ENCODE data around the gene TASOR2. TPM values are rescaled to one million over a fixed set of nuclear protein-coding genes. Genes with fewer than 3 reads are reported as not detected.

The TASOR2 gene, protein sequence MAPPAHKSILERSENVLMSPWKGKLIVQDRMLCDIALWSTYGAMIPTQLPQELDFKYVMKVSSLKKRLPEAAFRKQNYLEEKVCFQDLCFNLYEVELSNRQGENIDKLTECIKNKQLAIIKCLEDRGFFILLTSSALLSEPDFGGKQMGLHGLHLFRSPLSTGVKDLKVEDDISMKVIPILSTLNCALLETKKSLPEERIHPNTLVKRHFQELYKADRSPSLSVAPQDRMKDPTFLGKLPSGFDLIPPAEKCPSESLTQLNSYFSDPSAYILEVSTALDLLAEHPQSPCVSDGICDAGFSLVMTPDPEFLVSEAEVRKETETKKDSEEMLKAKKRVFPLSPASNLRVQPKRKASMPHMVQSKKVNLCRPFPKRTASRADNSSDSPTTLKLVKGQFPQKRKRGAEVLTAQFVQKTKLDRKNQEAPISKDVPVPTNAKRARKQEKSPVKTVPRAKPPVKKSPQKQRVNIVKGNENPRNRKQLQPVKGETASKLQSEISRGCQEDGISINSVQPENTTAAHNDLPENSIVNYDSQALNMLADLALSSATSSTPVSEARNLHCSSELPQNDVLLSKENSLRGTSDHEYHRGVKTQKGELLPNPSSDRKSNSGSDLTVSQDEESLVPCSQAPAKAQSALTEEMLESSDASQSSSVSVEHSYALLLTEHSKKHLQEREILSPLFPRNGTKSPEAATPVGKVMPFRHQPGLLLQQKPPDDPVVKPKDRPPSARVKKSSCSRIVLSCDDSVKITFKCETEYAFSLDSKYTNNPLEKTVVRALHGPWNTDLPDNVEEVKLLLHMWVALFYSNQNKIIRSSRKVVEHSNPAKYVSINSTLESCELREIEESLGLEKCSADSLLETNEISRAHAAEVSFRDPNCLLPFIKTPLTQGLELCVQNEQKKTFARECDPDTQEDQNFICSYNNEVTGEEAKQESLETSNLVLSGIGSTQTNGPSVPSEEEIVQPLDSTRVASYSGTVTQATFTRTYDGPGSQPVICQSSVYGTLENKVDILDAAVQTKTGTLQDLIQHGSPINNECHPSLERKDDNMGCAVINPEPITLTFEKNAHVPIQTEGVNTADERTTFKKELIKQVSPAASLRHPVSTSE (N-terminal part only)
- 100 to 1,000 TPM in 1 of 2 donors, 10 to 100 TPM in 1; 70.0 to 118 TPM for total RNA-seq

DNA sequence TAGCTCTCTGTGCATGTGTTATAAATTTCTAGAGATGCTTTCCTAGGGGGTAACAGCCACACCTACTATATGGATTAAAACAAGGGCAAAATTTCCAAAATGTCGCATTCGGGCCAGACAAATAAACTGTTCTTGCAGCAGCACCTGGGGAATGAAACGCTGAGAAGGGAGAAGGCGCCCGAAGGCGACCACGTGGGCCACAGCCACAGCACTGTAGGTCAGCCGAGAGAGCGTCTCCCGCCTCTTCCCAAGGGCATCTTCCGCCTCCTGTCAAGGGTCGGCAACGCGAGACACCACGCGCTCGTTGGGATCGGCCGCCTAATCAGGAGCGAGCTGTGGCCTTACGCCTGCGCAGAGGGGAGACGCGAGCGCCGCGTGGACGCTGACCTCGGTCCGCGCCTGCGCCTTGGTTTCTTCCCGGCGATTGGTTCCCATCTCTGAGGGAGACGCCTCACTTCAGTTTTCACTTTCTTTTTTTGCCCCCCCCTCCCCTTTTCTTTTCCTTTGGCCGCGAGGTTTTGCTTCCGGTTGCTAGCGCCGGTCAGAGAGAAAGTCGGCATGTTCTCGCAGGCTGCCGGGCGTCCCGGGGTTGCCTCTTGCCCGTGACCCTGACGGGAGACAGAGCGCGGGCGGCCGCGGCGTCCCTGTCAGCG is at the start of gene TASOR2:
Gene TASOR2 (plus strand): TSS at position 521 of the 653 bp plus-strand sequence. CDS start 35,805 bp downstream, outside the sequence.
- Mint-ChIP-seq H3K4me1 (ENCODE audit: low read depth in 2 of 2) (peaks cover 33 to 49% of the 10 kb centered on the region in 2 donors), H3K27ac (peak within 1 kb of the TSS; percentile 90 to 98), H3K27me3 (peaks cover 6 to 7% of the 10 kb centered on the region in 2 donors), H3K36me3 (peaks cover 7% of the 10 kb centered on the region), H3K9me3 (no peaks in the 10 kb centered on the region), H3K4me3 (peak within 1 kb of the TSS; percentile 99)
- ATAC-seq (peak; percentile 91 to 95), DNase-seq (ENCODE audit: low spot score) (peak; percentile 98)

DNA sequence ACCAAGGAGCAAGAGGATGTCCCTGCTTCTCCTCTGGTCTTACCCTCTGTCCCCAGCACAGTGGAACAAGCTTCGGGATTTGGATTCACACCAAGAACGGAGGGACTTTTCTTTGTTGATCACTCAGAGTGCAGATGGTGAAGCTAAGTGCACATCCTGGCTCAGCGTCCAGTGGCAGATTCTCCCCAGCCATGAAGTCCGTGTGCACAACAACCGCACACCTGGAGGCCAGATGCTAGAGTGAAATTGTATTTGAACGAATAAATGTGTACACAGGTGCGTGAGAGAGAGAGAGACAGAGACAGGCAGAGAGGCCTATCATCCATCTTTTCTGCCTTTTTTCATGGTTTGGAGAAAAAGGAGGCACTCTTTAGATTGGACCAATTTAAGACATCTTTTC is 49.7 kb upstream of the TASOR2 start:
- H3K36me3 Mint-ChIP-seq = no peaks in the 10 kb centered on the region
- peaks cover 0 to 12% of the 10 kb centered on the region in 2 donors for H3K27me3 Mint-ChIP-seq
- no peaks in the 10 kb centered on the region for H3K9me3 Mint-ChIP-seq
- ATAC-seq = no peak
- no peak overlapping the region for H3K27ac Mint-ChIP-seq
- H3K4me1 Mint-ChIP-seq (ENCODE audit: low read depth in 2 of 2) = peaks cover under 1 to 2% of the 10 kb centered on the region in 2 donors
- peak; percentile 32 for DNase-seq (ENCODE audit: low spot score)
- H3K4me3 Mint-ChIP-seq = no peak overlapping the region

DNA sequence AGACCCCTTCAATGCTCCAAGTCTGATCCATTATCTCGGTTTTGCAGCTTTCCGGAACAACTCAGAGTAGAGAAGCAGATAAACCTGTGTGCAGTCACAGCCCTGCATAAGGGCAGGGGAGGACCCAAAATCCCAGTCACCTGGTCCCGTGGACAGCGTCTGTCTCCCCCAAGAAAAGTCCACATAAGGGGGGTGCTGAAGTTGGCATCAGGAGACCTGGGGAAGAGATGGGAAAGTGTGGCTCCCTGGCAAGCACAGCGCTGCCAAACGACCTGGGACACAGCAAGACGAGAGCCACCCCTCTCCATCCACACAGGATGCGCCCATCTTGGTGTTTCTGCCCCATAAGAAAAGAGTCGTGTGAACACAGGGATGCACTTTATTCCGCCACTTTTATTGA is 46.1 kb upstream of the TASOR2 start:
- Mint-ChIP-seq H3K27me3 (no peaks in the 10 kb centered on the region), H3K36me3 (no peaks in the 10 kb centered on the region), H3K27ac (no peak overlapping the region), H3K4me3 (no peak overlapping the region), H3K4me1 (ENCODE audit: low read depth in 2 of 2) (no peaks in the 10 kb centered on the region), H3K9me3 (no peaks in the 10 kb centered on the region)
- ATAC-seq (no peak), DNase-seq (ENCODE audit: low spot score) (no peak)

DNA sequence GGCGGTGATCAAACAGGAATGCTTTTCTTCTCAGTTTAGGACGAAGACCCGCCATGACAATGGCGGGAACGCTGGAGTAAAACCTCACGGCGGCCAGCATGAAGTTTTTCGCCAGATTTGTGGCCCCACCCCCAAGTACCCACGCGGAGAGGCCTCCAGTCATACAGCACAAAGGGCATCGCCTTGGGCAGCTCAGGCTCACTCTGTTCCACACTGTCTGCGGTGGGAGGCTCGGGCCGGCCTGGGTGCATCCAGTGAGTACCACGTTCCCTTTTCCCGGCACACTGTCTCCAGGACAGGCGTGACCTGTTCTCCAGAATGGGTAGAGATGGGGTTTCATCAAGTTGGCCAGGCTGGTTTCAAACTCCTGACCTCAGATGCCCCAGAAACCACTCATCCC is 45.6 kb upstream of the TASOR2 start:
- DNase-seq (ENCODE audit: low spot score) (no peak), ATAC-seq (no peak)
- H3K36me3 Mint-ChIP-seq = no peaks in the 10 kb centered on the region
- no peaks in the 10 kb centered on the region for H3K27me3 Mint-ChIP-seq
- no peak overlapping the region for H3K27ac Mint-ChIP-seq
- H3K4me1 Mint-ChIP-seq (ENCODE audit: low read depth in 2 of 2) = no peaks in the 10 kb centered on the region
- H3K4me3 Mint-ChIP-seq = no peak overlapping the region
- H3K9me3 Mint-ChIP-seq = no peaks in the 10 kb centered on the region

DNA sequence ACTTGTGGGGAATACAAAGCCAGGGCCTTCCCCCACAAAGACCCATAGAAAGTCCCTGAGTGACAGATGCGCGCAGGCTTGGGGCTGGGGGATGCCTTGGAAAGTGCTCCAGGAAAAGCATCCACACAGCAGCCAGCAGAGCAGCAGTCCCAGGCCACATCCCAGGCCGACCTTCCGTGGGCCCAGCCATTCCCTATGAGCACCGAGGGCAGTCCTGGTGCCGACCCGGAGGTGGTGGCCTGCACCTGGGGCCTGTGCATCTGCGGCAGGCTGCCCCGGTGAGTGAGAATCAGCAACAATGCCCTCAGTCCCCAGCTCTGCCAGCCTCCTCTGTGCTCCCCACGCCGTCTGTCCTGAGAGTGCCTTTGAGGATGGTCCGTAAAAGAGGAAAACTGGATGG is 44.6 kb upstream of the TASOR2 start:
- H3K27me3 Mint-ChIP-seq = no peaks in the 10 kb centered on the region
- no peaks in the 10 kb centered on the region for H3K9me3 Mint-ChIP-seq
- DNase-seq (ENCODE audit: low spot score) = no peak
- no peak overlapping the region for H3K4me3 Mint-ChIP-seq
- H3K36me3 Mint-ChIP-seq = no peaks in the 10 kb centered on the region
- ATAC-seq = peak in 1 of 2 donors; percentile 6
- H3K4me1 Mint-ChIP-seq (ENCODE audit: low read depth in 2 of 2) = no peaks in the 10 kb centered on the region
- no peak overlapping the region for H3K27ac Mint-ChIP-seq

DNA sequence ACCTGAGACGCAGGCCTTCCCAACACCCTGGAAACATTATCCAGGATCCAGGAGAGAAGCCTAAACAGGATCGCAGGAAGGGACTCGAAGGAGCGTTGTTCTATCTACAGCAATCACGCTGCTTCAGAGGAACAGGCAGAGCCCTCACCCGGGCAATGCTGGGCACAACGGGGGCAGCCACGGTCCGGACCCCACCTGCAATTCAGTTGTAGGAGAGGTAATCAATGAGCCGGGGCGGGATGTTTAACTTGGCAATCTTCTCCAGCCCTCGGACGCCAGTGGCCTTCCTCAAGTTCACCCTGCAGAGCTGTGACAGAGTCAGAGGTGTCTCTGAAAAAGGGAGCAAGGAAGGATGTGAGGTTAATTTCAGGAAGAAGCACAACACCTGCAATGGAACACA is 44.1 kb upstream of the TASOR2 start:
- Mint-ChIP-seq H3K4me3 (no peak overlapping the region), H3K27me3 (no peaks in the 10 kb centered on the region), H3K36me3 (no peaks in the 10 kb centered on the region), H3K9me3 (no peaks in the 10 kb centered on the region), H3K4me1 (ENCODE audit: low read depth in 2 of 2) (no peaks in the 10 kb centered on the region), H3K27ac (no peak overlapping the region)
- DNase-seq (ENCODE audit: low spot score) (no peak), ATAC-seq (no peak)

DNA sequence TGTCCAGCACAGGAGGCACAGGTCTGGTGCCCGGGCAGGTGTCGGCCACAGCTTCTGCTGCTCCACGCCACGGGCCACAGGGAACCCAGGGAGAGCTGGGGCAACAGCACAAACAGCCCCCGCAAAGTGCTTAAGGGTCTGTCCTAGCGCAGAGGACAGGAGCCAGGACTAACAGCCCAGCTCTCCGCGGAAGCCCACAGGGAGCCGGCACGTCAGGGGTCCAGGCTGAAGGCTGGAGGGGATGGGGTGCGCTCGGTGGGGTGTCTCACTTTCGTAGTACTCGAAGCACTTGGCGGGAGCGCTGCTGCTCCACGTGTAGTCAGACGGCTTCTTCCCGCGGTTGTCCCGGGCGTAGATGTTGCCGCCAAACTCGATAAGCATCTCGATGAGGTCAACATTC is 43.1 kb upstream of the TASOR2 start:
- ATAC-seq = no peak
- Mint-ChIP-seq H3K27ac (no peak overlapping the region), H3K4me1 (ENCODE audit: low read depth in 2 of 2) (no peaks in the 10 kb centered on the region), H3K9me3 (no peaks in the 10 kb centered on the region), H3K27me3 (no peaks in the 10 kb centered on the region), H3K4me3 (no peak overlapping the region), H3K36me3 (no peaks in the 10 kb centered on the region)
- no peak for DNase-seq (ENCODE audit: low spot score)

DNA sequence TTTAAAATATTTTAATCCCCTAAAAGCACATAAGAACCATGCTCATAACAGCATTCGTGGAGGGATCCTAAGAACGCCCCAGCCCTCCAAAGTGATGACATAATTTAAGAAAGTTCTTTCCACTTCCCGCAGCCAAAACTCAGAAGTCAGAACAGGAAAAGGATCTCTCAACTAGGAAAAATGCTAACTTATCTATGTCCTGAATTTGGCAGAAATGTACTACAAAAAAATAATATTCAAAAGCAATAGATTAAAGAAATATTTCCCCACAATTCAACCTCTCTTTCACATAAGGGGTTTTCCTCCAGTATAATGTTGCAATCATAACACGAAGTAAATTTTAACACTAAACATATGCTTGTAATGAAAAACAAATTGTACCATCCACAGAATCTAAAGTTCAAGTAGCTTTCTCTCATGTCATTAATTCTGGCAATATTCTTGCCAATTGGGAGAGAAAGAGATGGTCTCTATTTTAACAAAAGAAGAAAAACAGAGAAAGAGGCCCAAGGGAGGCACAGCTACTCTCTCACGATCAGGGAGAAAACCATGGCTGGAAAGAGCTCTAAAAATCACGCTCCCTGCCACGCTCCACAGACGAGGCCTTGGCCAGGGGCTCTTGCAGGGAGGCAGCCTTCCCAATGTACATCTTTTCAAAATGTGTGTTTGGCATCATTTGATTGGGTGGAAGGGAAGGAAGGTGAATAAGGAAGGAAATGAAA is 41.1 kb upstream of the TASOR2 start:
- Mint-ChIP-seq H3K27me3 (no peaks in the 10 kb centered on the region), H3K27ac (no peak overlapping the region), H3K4me1 (ENCODE audit: low read depth in 2 of 2) (no peaks in the 10 kb centered on the region), H3K4me3 (no peak overlapping the region), H3K36me3 (no peaks in the 10 kb centered on the region), H3K9me3 (no peaks in the 10 kb centered on the region)
- no peak for DNase-seq (ENCODE audit: low spot score)
- no peak for ATAC-seq

DNA sequence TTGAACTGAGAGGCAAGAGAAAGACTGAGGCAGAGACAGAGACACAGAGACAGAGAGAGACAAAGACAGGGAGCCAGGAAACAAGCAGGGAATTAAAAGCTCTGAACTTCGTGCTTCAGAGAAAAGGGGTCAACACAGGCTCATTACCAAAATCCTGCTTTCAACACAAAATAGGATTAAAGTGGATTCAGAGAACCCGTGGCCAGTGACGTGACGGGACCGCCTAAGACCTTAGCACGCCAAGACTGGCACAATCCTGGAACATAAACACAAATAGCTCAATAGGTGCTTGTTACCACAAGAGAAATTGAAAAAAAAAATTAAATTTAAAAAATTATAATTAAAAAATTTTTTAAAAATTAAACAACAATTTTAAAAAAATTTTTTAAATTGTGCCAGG is 39.7 kb upstream of the TASOR2 start:
- no peak overlapping the region for H3K27ac Mint-ChIP-seq
- no peaks in the 10 kb centered on the region for H3K36me3 Mint-ChIP-seq
- DNase-seq (ENCODE audit: low spot score) (no peak), ATAC-seq (no peak)
- no peak overlapping the region for H3K4me3 Mint-ChIP-seq
- H3K9me3 Mint-ChIP-seq = no peaks in the 10 kb centered on the region
- H3K4me1 Mint-ChIP-seq (ENCODE audit: low read depth in 2 of 2) = no peaks in the 10 kb centered on the region
- H3K27me3 Mint-ChIP-seq = no peaks in the 10 kb centered on the region

DNA sequence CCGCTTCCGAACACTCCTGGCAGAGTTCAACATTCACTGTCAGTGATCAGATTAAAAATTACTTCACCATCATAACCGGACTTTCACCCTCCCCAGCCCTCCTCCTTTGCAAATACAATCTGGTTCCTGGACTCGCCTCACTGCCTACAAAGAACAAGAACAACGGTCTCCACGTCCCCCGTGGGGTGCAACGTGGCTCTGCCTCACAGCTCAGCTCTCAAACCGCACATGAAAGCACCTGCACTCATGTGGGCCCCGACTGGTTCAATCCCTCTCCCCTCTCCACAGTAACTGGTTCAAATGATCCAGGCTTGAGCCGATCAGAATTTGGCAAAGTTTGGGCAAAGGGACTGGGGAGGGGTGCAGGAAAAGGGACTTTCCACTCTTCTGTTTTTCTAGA is 39.3 kb upstream of the TASOR2 start:
- H3K9me3 Mint-ChIP-seq = no peaks in the 10 kb centered on the region
- no peak for DNase-seq (ENCODE audit: low spot score)
- no peak overlapping the region for H3K4me3 Mint-ChIP-seq
- H3K27me3 Mint-ChIP-seq = no peaks in the 10 kb centered on the region
- H3K36me3 Mint-ChIP-seq = no peaks in the 10 kb centered on the region
- no peak for ATAC-seq
- no peak overlapping the region for H3K27ac Mint-ChIP-seq
- H3K4me1 Mint-ChIP-seq (ENCODE audit: low read depth in 2 of 2) = no peaks in the 10 kb centered on the region

DNA sequence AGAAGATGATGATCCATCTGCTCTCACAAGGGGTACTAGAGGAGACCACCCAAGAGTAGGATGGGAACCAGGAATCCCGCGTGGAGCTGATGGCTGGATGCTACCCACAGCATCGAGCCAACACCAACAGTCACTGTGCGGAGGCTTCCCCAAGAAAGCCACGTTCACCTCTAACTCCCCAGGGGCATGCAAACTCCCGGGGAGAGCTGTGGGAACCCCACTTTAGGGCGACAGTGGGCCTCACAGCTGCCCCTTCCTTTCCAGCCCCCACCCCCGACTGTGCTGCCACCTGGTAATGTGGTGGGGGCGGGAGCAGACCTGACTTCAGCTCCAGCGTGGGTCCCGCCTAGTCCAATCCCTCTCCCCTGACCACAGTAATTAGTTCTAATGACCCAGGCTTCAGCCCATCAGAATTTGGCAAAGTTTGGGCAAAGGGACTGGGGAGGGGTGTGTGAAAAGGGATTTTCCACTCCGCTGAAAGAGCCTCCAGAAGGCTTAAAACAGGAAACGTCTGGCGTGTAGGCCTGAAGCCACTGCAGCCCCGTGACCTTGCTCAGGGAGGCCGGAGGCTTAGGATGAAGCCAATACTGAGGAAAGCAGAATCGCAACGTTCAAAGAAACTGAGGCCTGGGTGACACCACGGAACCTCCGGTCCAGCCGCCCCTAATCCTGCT is 38.6 kb upstream of the TASOR2 start:
- no peaks in the 10 kb centered on the region for H3K36me3 Mint-ChIP-seq
- no peaks in the 10 kb centered on the region for H3K4me1 Mint-ChIP-seq (ENCODE audit: low read depth in 2 of 2)
- H3K27me3 Mint-ChIP-seq = no peaks in the 10 kb centered on the region
- no peaks in the 10 kb centered on the region for H3K9me3 Mint-ChIP-seq
- no peak for DNase-seq (ENCODE audit: low spot score)
- no peak overlapping the region for H3K27ac Mint-ChIP-seq
- ATAC-seq = no peak
- H3K4me3 Mint-ChIP-seq = no peak overlapping the region

DNA sequence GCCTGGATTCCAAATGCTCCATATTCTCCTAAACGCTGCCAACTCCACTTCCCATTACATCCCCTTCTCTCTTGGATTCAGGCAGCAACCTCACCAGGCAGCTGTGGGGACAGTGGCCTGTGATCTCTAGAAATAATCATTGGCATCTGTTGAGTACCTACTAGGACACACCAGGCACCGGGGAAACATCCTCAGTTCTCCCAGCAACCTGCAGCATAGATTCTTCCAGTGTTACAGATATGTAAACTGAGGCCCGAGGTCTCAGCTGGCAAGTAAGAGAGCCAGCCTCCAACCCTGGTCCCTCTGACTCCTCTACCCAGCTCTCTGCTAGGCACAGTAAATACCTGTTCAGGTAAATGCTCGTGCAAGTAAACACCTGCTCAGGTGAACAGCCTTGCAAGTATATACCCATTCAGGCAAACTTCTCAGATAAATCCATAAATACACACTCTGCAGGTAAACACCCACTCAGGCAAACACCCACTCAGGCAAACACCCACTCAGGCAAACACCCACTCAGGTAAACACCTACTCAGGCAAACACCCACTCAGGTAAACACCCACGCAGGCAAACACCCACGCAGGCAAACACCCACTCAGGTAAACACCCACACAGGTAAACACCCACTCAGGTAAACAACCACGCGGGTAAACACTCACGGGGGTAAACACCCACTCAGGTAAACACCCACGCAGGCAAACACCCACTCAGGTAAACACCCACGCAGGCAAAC is 37.0 kb upstream of the TASOR2 start:
- DNase-seq (ENCODE audit: low spot score) (no peak), ATAC-seq (no peak)
- no peaks in the 10 kb centered on the region for H3K9me3 Mint-ChIP-seq
- H3K4me1 Mint-ChIP-seq (ENCODE audit: low read depth in 2 of 2) = no peaks in the 10 kb centered on the region
- no peak overlapping the region for H3K27ac Mint-ChIP-seq
- H3K36me3 Mint-ChIP-seq = no peaks in the 10 kb centered on the region
- H3K27me3 Mint-ChIP-seq = no peaks in the 10 kb centered on the region
- H3K4me3 Mint-ChIP-seq = no peak overlapping the region

Data from natural killer cell treated with Interleukin-12 subunit alpha and Interleukin-12 subunit beta and Interleukin-15 and Interleukin-18, amount 100 ng/mL, for 72 hours (primary cell).